Raji (cell line): Measurements from ENCODE around the gene PPP1R12B.

Experiments used
- POLR2A ChIP-seq: IDR thresholded peaks from 2 replicates; pipeline ENCODE4 v1.6.1; 2011; ENCODE audit warnings: low read depth, low read length, control low read depth; ENCODE audit not compliant: insufficient read depth

PPP1R12B gene

GRCh38 chr1:202568410-202568809 lies 219.9 kb downstream of the PPP1R12B start:
- TF ChIP-seq POLR2A = no peak

GRCh38 chr1:202568826-202569225 lies 220.3 kb downstream of the PPP1R12B start:
- TF ChIP-seq POLR2A = no peak

GRCh38 chr1:202569393-202570322 lies 221.2 kb downstream of the PPP1R12B start:
- TF ChIP-seq POLR2A = no peak

GRCh38 chr1:202571719-202572339 lies 223.3 kb downstream of the PPP1R12B start:
- no peak for TF ChIP-seq POLR2A

- no peak for TF ChIP-seq POLR2A
Observed at GRCh38 chr1:202572867-202573266, 224.4 kb downstream of the PPP1R12B start.

GRCh38 chr1:202575918-202576653 lies 227.6 kb downstream of the PPP1R12B start:
- no peak for TF ChIP-seq POLR2A

- TF ChIP-seq POLR2A = no peak
Observed at GRCh38 chr1:202576816-202577215, 228.3 kb downstream of the PPP1R12B start.

GRCh38 chr1:202577381-202577780 lies 228.9 kb downstream of the PPP1R12B start:
- TF ChIP-seq POLR2A = no peak

GRCh38 chr1:202578001-202578504 lies 229.6 kb downstream of the PPP1R12B start:
- TF ChIP-seq POLR2A = no peak

GRCh38 chr1:202578565-202578964 lies 230.1 kb downstream of the PPP1R12B start:
- no peak for TF ChIP-seq POLR2A

- TF ChIP-seq POLR2A = no peak
Observed at GRCh38 chr1:202579806-202580205, 231.3 kb downstream of the PPP1R12B start.

- no peak for TF ChIP-seq POLR2A
Observed at GRCh38 chr1:202580619-202581018, 232.1 kb downstream of the PPP1R12B start.

- TF ChIP-seq POLR2A = no peak
Observed at GRCh38 chr1:202584707-202585589, 236.4 kb downstream of the PPP1R12B start.

GRCh38 chr1:202585590-202585933 lies 237.1 kb downstream of the PPP1R12B start:
- no peak for TF ChIP-seq POLR2A
